Ovary (tissue), 9 donors: ENCODE data around the gene PFDN1. TPM values are rescaled to one million over a fixed set of nuclear protein-coding genes. Genes with fewer than 3 reads are reported as not detected.

Source experiments
- DNase-seq, 5 donors: peaks; one replicate each; pipeline ENCODE4 v3.0.0-alpha.2; 2019 to 2020
- H3K27ac ChIP-seq, 2 donors: fragments of 200-600 bp; one replicate each; pipeline versions ENCODE4 v1.5.1 to v1.8.0; 2019 to 2022
- H3K27me3 ChIP-seq: fragments of 200-600 bp; one replicate; pipeline ENCODE4 v1.8.0; 2022
- H3K36me3 ChIP-seq: fragments of 200-600 bp; sonication (generic); one replicate; pipeline ENCODE4 v1.5.1; 2019
- H3K4me1 ChIP-seq: one replicate; pipeline ENCODE4 v1.8.1; 2013; ENCODE audit warnings: mild to moderate bottlenecking, moderate library complexity; ENCODE audit not compliant: insufficient read depth
- H3K4me3 ChIP-seq: fragments of 200-600 bp; sonication (generic); one replicate; pipeline ENCODE4 v1.5.1; 2017
- H3K9me3 ChIP-seq, 2 donors: fragments of 200-600 bp in 1 of 2; sonication (generic) in 1 of 2; one replicate each; pipeline versions ENCODE4 v1.5.1 to v1.8.1; 2013 to 2019; ENCODE audit warnings: mild to moderate bottlenecking in 1 of 2, moderate library complexity in 1 of 2
- CTCF ChIP-seq, 3 donors: fragments of 450-650 bp in 2 of 3; fragments of 200-600 bp in 1 of 3; IDR thresholded peaks; one replicate each; pipeline versions ENCODE4 v1.5.1 to v1.8.0; 2016 to 2022; ENCODE audit warnings: antibody characterized with exemption in 3 of 3, mild to moderate bottlenecking in 1 of 3
- EP300 ChIP-seq: sonication (generic); formaldehyde crosslinking; IDR thresholded peaks from one replicate; pipeline ENCODE4 v1.6.1; 2017; ENCODE audit warnings: antibody characterized with exemption
- POLR2A ChIP-seq: fragments of 450-650 bp; IDR thresholded peaks from one replicate; pipeline ENCODE4 v1.6.1; 2017; ENCODE audit warnings: antibody characterized with exemption, mild to moderate bottlenecking, moderate library complexity
- WGBS, 3 donors: extraction: QIAGEN DNeasy Blood & Tissue Kit in 1 of 3; methylation state at CpG; one replicate each; pipeline versions ENCODE4 v1.1.5 to v1.1.7; 2013 to 2017; 5-methylcytosine and 5-hydroxymethylcytosine counted together
- intact Hi-C, 4 donors: fragments of 100-400 bp; cut with DNase I; formaldehyde crosslinking; loops; one replicate each; pipeline versions ENCODE4 v1.11.0 to v1.15.1; 2022 to 2023
- polyA plus RNA-seq, 2 donors: library from polyadenylated mRNA; stranded (reverse); fragments of 200-250 nt in 1 of 2; fragments of 350-450 nt in 1 of 2; fragmentation: Illumina TruSeq in 1 of 2; extraction: RNeasy Lipid Tissue Mini Kit (QIAGEN cat#74804) in 1 of 2; gene quantifications; one replicate each; pipeline ENCODE4 v1.2.3, GENCODE V29; 2013 to 2014
- total RNA-seq, 7 donors: library from RNA; depleted of rRNA in 2 of 7; stranded (reverse); fragments of >200 nt in 2 of 7; fragmentation: NEBNext Ultra II Directional in 3 of 7; extraction: Animal tissue kit (Norgen Biotek cat#: 25700) in 3 of 7; gene quantifications; one replicate each; pipeline versions ENCODE4 v1.1.0 to v1.2.4, GENCODE V29; 2016 to 2023
- donor health status: DM: no; HTN: no; CAD: no; lungs with moderate emphysema.
- donor health status: DM: no; HTN: no; CAD: no.
- donor health status: Bipolar disorder and iron deficiency.
- donor health status: DM: yes; HTN: yes; CAD: no.
- donor health status: DM: no; HTN: no; CAD: no.
- donor health status: DM: yes; HTN: yes; CAD: no.

The PFDN1 gene
- total and polyA plus RNA-seq, 9 donors, result 27.4 to 113 (median 35.3) TPM

- intact Hi-C loops, result no loop called here
- DNase-seq, result no peak
- Histone ChIP-seq H3K27me3 (no peaks in the 10 kb centered on the region), H3K9me3 (no peaks in the 10 kb centered on the region), H3K27ac (no peak overlapping the region), H3K4me1 (no peaks in the 10 kb centered on the region), H3K4me3 (no peak overlapping the region), H3K36me3 (no peaks in the 10 kb centered on the region)
- WGBS, 3 donors, result 70 to 79% (median 77%) methylated on average over 1 of the region's 1 CpG
- TF ChIP-seq CTCF (IDR thresholded peaks at IDR 0.05), result no peak
- no peak for TF ChIP-seq EP300
Observed at GRCh38 chr5:140220698-140221064, 82.2 kb downstream of the PFDN1 start.

GRCh38 chr5:140220032-140220697 is 82.7 kb downstream of the PFDN1 start:
- no peak for DNase-seq
- Histone ChIP-seq H3K27me3 (no peaks in the 10 kb centered on the region), H3K36me3 (no peaks in the 10 kb centered on the region), H3K4me3 (no peak overlapping the region), H3K9me3 (no peaks in the 10 kb centered on the region), H3K27ac (no peak overlapping the region), H3K4me1 (no peaks in the 10 kb centered on the region)
- WGBS, 3 donors, result 75 to 87% (median 83%) methylated on average over 3 of the region's 3 CpGs
- TF ChIP-seq POLR2A, result no peak
- no peak for TF ChIP-seq CTCF (IDR thresholded peaks at IDR 0.05)
- TF ChIP-seq EP300, result no peak
- intact Hi-C loops, result no loop called here

DNA sequence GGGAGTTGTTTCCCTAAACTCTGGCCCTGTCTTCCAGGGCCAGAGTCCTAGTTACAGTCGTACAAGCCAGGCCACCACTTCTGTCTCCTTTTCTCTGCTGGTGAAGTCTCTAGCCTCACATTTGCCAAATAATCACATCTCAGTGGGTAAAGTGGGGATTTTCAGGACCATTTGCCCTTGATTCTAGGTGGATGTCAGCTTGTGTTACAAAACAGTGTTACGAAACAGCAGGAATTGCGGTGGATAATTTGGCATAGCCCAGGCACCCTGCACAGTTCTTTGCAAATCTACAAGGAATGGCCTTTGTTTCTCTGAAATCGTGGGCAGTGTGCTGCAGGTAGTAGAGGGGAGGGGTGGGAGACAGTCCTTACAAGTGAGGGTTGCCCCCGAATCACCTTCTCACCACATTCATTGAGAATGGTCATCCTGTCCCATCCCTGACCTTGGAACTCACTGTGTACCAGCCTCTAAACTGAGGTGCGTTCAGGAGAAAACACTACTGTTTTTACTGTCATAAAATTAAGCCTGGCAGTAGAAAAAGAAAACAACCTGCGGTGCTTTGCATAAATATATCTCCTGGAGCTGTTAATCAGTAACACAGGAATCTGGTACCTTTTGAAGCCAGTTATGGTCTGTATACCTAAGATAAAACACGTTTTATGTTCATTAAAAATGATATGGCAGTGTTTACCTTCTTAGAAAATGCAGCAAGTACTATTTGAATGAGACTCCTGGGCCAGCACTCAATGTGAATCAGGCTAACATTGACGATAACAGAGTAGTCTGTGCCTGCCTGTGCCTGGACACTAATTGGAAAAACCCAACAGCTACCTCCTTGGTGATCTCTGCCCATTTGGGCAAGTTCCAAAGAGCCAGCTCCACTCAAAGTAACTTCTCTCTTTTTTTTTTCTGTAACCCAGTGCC is 83.6 kb downstream of the PFDN1 start:
- intact Hi-C loops, result no loop called here
- Histone ChIP-seq H3K9me3 (no peaks in the 10 kb centered on the region), H3K27ac (peak overlapping the region in 1 of 2 donors; percentile 23), H3K27me3 (no peaks in the 10 kb centered on the region), H3K36me3 (no peaks in the 10 kb centered on the region), H3K4me1 (no peaks in the 10 kb centered on the region), H3K4me3 (no peak overlapping the region)
- no peak for DNase-seq
- 49 to 58% (median 55%) methylated on average over 9 of the region's 9 CpGs for WGBS, 3 donors
- TF ChIP-seq CTCF (IDR thresholded peaks at IDR 0.05), result no peak
- TF ChIP-seq EP300, result no peak
- no peak for TF ChIP-seq POLR2A

- H3K27ac ChIP-seq, result no peak overlapping the region
- no peaks in the 10 kb centered on the region for H3K4me1 ChIP-seq
- DNase-seq, result no peak
- no peaks in the 10 kb centered on the region for H3K9me3 ChIP-seq
- no peaks in the 10 kb centered on the region for H3K36me3 ChIP-seq
- H3K4me3 ChIP-seq, result no peak overlapping the region
- H3K27me3 ChIP-seq, result no peaks in the 10 kb centered on the region
- intact Hi-C loops, result no loop called here
- TF ChIP-seq POLR2A (no peak), EP300 (no peak), CTCF (IDR thresholded peaks at IDR 0.05) (no peak)
- WGBS, 3 donors, result 95 to 100% (median 96%) methylated on average over 1 of the region's 1 CpG
Observed at GRCh38 chr5:140217299-140218026, 85.4 kb downstream of the PFDN1 start.
